Measurements from ENCODE around the gene RNF169. TPM values are rescaled to one million over a fixed set of nuclear protein-coding genes. Genes with fewer than 3 reads are reported as not detected.

Gene RNF169
- total and polyA plus RNA-seq, 2 of the 8 experiments (the other 6 are each of a cell fraction or from before 2014, with no cell fraction given) = 3.6 to 12.5 TPM

DNA sequence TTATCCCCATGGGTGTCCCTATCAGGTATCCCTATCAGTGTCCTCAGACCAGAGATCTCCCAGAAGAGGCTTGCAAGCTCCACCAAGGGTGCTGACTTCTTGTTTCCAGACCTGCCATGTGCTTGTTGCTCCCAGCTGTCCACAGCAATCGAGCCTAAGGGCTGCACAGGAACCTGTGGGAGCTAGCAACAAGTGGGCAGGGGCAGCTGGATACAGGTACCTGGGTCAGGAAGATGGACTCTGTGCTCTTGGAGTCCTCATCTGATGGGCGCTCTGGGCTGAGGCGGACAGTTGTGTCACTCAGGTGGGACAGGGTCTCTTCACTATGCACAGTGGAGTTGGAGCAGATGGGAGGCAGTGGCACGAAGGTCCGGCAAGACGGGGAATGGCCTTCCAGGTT, 99.2 kb downstream of the RNF169 start:
- DNase-seq (ENCODE audit: low read depth in 1 of 2, low spot score in 2 of 2) = no peak
- Histone ChIP-seq H3K79me1 (ENCODE audit: low read depth, low read length) (no peaks in the 10 kb centered on the region; the same call in 1 of the 2 replicates), H3K36me3 (ENCODE audit: control insufficient read depth in 2 of 4, insufficient read depth in 4 of 4, low read length in 3 of 4) (peaks cover 0 to 7% (median 1%) of the 10 kb centered on the region in 4 experiments; a peak in 2 of 8 replicates), H4K8ac (ENCODE audit: extremely low read depth, insufficient read depth, low read length) (no peak overlapping the region; the same call in 1 of the 2 replicates), H3K4me1 (replicated peaks in 1 of 4; ENCODE audit: control insufficient read depth in 3 of 4, insufficient read depth in 4 of 4, low read length in 3 of 4) (peaks cover 0 to 11% (median 6%) of the 10 kb centered on the region in 4 experiments; a peak in 4 of 7 replicates), H3K9me3 (ENCODE audit: insufficient read depth in 2 of 2, low read depth in 1 of 2, low read length in 1 of 2) (no peaks in the 10 kb centered on the region), H4K5ac (ENCODE audit: insufficient read length, low read depth, low read length) (no peak overlapping the region), H2AFZ (ENCODE audit: low read length) (no peak overlapping the region), H3K23me2 (ENCODE audit: low read depth, low read length) (no peaks in the 10 kb centered on the region), H3K4me2 (ENCODE audit: insufficient read depth in 1 of 2, low read depth in 2 of 2, low read length in 2 of 2) (no peak overlapping the region), H3K56ac (replicated peaks; ENCODE audit: insufficient read length, low read depth, low read length) (no peak overlapping the region), H4K20me1 (replicated peaks in 1 of 2; ENCODE audit: control insufficient read depth in 1 of 2, insufficient read depth in 2 of 2, low read length in 2 of 2) (no peaks in the 10 kb centered on the region), H3K27ac (ENCODE audit: low read depth, low read length) (no peak overlapping the region), H4K91ac (replicated peaks; ENCODE audit: insufficient read length, low read length) (no peak overlapping the region), H2BK15ac (ENCODE audit: low read length) (no peak overlapping the region), H3K4ac (replicated peaks; ENCODE audit: insufficient read length, low read depth, low read length) (no peak overlapping the region), H3K79me2 (ENCODE audit: control insufficient read depth in 1 of 2, insufficient read depth in 2 of 2, low read length in 2 of 2) (no peaks in the 10 kb centered on the region), H3K14ac (ENCODE audit: insufficient read length) (no peak overlapping the region), H2BK5ac (ENCODE audit: low read depth, low read length) (no peak overlapping the region), H3K9ac (replicated peaks in 1 of 4; ENCODE audit: extremely low read depth in 1 of 4, low read depth in 3 of 4, low read length in 3 of 4) (no peak overlapping the region), H3K27me3 (replicated peaks in 1 of 4; ENCODE audit: control insufficient read depth in 3 of 4, extremely low read depth in 1 of 4, insufficient read depth in 3 of 4, low read length in 3 of 4) (no peaks in the 10 kb centered on the region), H2BK20ac (ENCODE audit: low read length) (no peak overlapping the region), H2BK120ac (replicated peaks; ENCODE audit: low read depth, low read length) (no peak overlapping the region), H3K23ac (ENCODE audit: insufficient read length) (no peak overlapping the region), H3K4me3 (ENCODE audit: extremely low read depth in 1 of 4, insufficient read depth in 2 of 4, low read depth in 3 of 4, low read length in 4 of 4) (no peak overlapping the region), H3K18ac (ENCODE audit: extremely low read depth, low read length) (0 out of 2 replicates have a peak overlapping the region, but pooled peaks have one; percentile 35), H2BK12ac (ENCODE audit: low read depth, low read length) (no peak overlapping the region), H2AK5ac (ENCODE audit: low read depth, low read length) (no peak overlapping the region)
- TF ChIP-seq RNF2 (IDR thresholded peaks at IDR 0.05; ENCODE audit: borderline replicate concordance, low read depth, low read length, missing control alignments, poor library complexity, severe bottlenecking) = no peak
- no peak for TF ChIP-seq SP1 (IDR thresholded peaks at IDR 0.05; ENCODE audit: low read depth, low read length)
- no peak for TF ChIP-seq KDM1A (IDR thresholded peaks at IDR 0.05; ENCODE audit: borderline replicate concordance, low read length)
- no peak for TF ChIP-seq SIX5 (IDR thresholded peaks at IDR 0.05; ENCODE audit: low read depth, low read length)
- TF ChIP-seq ASH2L (IDR thresholded peaks at IDR 0.05; ENCODE audit: low read length) = no peak
- TF ChIP-seq HDAC2 (IDR thresholded peaks at IDR 0.05; ENCODE audit: borderline replicate concordance in 1 of 2, low read depth in 2 of 2, low read length in 2 of 2) = no peak
- no peak for TF ChIP-seq CHD2 (IDR thresholded peaks at IDR 0.05; ENCODE audit: low read length)
- TF ChIP-seq, protein P1, sequence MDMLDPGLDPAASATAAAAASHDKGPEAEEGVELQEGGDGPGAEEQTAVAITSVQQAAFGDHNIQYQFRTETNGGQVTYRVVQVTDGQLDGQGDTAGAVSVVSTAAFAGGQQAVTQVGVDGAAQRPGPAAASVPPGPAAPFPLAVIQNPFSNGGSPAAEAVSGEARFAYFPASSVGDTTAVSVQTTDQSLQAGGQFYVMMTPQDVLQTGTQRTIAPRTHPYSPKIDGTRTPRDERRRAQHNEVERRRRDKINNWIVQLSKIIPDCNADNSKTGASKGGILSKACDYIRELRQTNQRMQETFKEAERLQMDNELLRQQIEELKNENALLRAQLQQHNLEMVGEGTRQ (IDR thresholded peaks at IDR 0.05; ENCODE audit: low read length) = no peak
- no peak for TF ChIP-seq BCL11A (IDR thresholded peaks at IDR 0.05; ENCODE audit: low read depth in 2 of 2, low read length in 2 of 2)
- no peak for TF ChIP-seq SUZ12 (IDR thresholded peaks at IDR 0.05; ENCODE audit: low read length)
- TF ChIP-seq POLR2AphosphoS5 (IDR thresholded peaks at IDR 0.05; ENCODE audit: low read depth, low read length) = no peak
- no peak for TF ChIP-seq SP2 (IDR thresholded peaks at IDR 0.05; ENCODE audit: low read length)
- FAIRE-seq = no peak
- ChIA-PET POLR2A (ENCODE audit: partially characterized antibody) (interaction anchor here (0.8 kb wide), 1 partner anchor 10 kb away, joined by 3 read pairs; no protein-coding TSS in a partner anchor), CTCF (ENCODE audit: partially characterized antibody) (no interaction called here)
- 89% methylated on average over 6 of the region's 6 CpGs; no CpG with 5 or more reads in 1 of the 2 experiments for WGBS, 2 experiments (ENCODE audit: extremely low coverage in 1 of 2, insufficient coverage in 1 of 2, insufficient read length in 1 of 2, insufficient replicate concordance in 2 of 2, low coverage in 1 of 2, low lambda C conversion rate in 2 of 2, missing lambda C conversion rate in 1 of 2)

All from H1 (cell line).